Stimulated activated CD8-positive, alpha-beta memory T cell treated with anti-CD3 and anti-CD28 coated beads, Interleukin-12 subunit alpha, Interleukin-12 subunit beta, amount 100 ng/mL, for 1 hour (primary cell): ENCODE measurements around the gene ATP4A.
"Not testable (repeated sequence)": the region's sequence is repeated elsewhere in the genome, so short reads cannot be mapped to it uniquely, and the experiment has no call there.

Experiments used
- DNase-seq: peaks from one replicate; pipeline ENCODE4 v3.0.0-alpha.2; 2020; ENCODE audit warnings: low read depth

The ATP4A gene

DNA sequence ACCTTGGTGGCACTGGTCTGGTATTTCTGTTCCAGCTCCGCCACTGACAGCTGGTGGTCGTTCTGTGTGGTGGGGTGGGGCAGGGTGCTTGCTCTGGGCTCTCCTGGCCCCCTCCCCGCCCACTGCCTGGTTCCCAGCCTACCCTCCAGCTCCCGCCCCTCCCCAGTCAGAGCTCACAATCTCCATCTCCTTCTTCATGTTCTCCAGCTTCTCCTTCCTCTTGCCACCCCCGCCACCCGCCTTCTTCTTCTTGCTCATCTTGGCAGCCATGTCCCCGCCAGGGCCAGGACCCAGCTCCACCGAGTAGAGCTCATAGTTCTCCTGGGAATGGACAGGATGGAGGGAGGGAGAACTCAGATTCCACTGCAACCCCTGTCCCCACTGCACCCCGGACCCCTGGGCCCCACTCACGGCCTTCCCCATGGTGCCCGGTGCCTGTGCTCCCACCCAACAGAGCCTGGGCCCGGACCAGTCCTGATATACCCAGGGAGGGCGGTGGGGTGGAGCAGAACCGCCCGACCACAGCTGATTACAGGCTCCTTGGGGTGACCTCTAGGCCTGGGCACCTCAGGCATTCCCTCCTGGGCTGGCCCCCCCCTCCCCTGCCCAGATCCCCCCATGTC is at the start of gene ATP4A:
TSS of gene ATP4A (minus strand) at position 452 of the 623 bp plus-strand sequence. CDS start at position 423, 29 bp downstream.
- no peak for DNase-seq

GRCh38 chr19:35612559-35613321 is 49.3 kb upstream of the ATP4A start, which contains the start of gene HAUS5:
Gene HAUS5 (plus strand): TSS chr19:35612735. CDS start chr19:35612795, 60 bp downstream.
- peak; percentile 93 for DNase-seq

GRCh38 chr19:35612224-35612558 is 48.7 kb upstream of the ATP4A start:
- DNase-seq, result no peak

GRCh38 chr19:35609851-35610353 is 46.4 kb upstream of the ATP4A start:
- no peak for DNase-seq

GRCh38 chr19:35608251-35608650 is 44.8 kb upstream of the ATP4A start:
- DNase-seq, result no peak

DNA sequence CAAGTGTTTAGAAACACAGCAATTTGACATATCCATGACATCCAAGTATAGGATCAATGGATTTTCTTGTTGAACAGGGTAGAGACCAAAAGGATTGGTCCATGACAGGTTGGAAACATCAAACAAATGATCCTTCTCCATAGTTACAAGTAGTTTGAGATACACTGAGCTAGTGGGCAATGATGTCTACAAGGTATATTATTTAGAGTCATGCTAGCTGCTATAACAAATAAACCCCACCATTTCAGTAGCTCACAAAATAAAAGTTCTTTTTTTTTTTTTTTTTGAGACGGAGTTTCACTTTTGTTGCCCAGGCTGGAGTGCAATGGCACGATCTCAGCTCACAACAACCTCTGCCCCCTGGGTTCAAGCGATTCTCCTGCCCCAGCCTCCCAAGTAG is 44.2 kb upstream of the ATP4A start:
- no peak for DNase-seq

DNA sequence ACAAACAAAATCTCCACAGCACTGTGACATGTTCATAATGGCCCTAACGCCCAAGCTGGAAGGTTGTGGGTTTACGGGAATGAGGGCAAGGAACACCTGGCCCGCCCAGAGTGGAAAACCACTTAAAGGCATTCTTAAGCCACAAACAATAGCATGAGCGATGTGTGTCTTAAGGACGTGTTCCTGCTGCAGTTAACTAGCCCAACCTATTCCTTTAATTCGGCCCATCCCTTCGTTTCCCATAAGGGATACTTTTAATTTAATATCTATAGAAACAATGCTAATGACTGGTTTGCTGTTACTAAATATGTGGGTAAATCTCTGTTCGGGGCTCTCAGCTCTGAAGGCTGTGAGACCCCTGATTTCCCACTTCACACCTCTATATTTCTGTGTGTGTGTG is 43.7 kb upstream of the ATP4A start:
- not testable (repeated sequence) for DNase-seq

DNA sequence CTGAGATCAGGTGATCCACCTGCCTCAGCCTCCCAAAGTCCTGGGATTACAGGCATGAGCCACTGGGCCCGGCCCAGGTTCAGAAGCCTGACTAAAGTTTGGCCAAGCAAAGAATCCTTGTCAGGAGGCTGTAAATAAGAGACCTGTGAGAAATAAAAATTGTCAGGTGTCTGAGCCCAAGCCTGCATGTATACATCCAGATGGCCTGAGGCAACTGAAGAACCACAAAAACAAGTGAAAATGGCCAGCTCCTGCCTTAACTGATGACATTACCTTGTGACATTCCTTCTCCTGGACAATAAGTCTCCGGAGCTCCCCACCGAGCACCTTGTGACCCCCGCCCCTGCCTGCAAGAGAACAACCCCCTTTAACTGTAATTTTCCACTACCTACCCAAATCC is 41.0 kb upstream of the ATP4A start:
- DNase-seq, result not testable (repeated sequence)

- no peak for DNase-seq
Measured at GRCh38 chr19:35601971-35602370, 38.5 kb upstream of the ATP4A start.

- DNase-seq, result no peak
Measured at GRCh38 chr19:35596366-35596999, 33.0 kb upstream of the ATP4A start.

DNA sequence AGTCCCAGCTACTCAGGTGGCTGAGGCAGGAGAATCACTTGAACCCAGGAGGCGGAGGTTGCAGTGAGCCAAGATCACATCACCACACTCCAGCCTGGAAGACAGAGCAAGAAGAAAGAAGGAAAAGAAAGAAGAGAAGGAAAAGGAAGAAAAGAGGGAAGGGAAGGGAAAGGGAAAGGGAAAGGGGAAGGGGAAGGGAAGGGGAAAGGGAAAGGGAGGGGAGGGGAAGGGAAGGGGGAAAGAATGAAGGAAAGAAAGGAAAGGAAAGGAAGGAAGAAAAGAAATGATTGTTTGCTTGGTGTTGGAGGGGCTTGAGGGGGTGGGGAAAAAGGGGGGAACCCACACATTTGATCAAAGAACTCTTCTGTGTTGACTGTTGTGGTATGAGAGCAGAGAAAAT is 32.5 kb upstream of the ATP4A start:
- no peak for DNase-seq

DNA sequence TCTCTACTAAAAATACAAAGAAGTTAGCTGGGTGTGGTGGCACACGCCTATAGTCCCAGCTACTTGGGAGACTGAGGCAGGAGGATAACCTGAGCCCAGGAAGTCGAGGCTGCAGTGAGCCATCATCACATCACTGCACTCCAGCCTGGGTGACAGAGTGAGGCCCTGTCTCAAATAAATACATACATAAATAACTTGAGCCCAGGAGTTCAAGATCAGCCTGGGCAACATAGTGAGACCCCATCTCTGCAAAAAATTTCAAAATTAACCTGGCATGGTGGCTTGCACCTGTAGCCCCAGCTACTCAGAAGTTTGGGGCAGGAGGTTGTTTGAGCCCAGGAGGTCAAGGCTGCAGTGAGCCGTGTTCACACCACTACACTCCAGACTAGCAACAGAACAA is 31.6 kb upstream of the ATP4A start:
- not testable (repeated sequence) for DNase-seq

- no peak for DNase-seq
Measured at GRCh38 chr19:35592226-35592625, 28.8 kb upstream of the ATP4A start.

- no peak for DNase-seq
Measured at GRCh38 chr19:35590875-35591274, 27.4 kb upstream of the ATP4A start.

- no peak for DNase-seq
Measured at GRCh38 chr19:35587321-35587720, 23.9 kb upstream of the ATP4A start.

DNA sequence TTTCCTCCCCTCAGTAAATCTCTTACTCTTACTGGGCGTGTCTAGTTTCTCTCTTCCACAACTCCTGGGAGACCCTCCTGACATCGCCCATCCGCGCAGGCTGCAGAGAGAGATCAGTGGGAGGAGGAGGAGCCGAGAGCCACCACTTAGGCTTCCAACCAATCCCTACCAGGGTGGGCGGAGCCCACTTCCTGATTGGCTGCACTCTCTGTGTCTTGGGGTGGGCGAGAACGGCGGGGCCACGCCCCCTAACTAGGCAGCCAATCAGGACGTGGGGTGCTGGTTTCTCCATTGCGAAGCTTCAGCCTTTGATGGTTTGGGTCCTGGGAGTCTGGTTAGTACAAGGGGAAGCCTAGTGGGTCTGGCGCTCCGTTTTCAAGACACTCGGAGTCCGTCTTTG is 22.4 kb upstream of the ATP4A start, which contains the start of gene PMIS2:
TSS of gene PMIS2 (plus strand) at position 326 of the 400 bp plus-strand sequence. CDS start 87 bp downstream, outside the sequence.
- no peak for DNase-seq

GRCh38 chr19:35582760-35583159 is 19.3 kb upstream of the ATP4A start:
- no peak for DNase-seq

DNA sequence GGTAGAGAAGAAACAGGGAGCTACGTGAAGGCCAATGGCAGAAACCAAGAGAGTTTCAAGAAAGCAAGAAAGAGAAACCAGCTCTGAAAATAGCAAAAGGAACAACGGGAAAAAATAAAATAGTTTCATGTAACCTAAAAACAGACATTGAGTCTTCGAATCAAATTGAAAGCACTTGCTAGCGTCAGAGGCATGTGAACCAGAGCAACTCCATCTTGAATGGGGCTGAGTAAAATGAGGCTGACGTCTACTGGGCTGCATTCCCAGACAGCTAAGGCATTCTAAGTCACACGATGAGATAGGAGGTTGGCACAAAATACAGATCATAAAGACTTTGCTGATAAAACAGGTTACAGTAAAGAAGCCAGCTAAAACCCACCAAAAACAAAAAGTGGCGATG is 15.2 kb upstream of the ATP4A start:
- DNase-seq, result no peak

- no peak for DNase-seq
Measured at GRCh38 chr19:35577918-35578317, 14.5 kb upstream of the ATP4A start.

- no peak for DNase-seq
Measured at GRCh38 chr19:35571406-35571965, 8.0 kb upstream of the ATP4A start.

DNA sequence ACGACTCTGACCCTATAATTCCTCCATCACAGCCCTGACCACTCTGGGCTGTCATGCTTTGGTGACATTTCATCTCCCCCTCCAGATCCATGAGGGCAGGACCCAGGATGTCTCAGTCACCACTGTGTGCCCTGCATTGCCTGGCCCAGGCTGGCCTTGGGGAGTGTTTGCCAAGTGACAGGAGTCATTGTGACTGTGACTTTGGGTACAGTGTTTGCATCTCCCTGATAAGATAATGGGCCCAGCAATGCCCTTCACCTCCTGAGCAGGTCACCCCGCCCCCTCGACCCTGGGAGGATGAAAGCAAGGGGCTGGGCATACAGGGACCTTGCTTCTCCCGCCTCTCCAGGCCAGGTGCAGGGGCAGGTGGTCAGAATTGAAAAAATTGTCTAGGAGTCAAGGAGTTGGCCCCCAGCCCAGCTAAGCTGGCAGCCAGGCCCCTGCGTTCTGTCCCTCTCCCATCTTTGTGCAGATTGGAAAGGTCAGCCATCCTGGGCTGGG is 5.9 kb upstream of the ATP4A start:
- no peak for DNase-seq

- no peak for DNase-seq
Measured at GRCh38 chr19:35566738-35567137, 3.3 kb upstream of the ATP4A start.
